IMR-90 (cell line): ENCODE results near the gene TDP2. TPM values are rescaled to one million over a fixed set of nuclear protein-coding genes. Genes with fewer than 3 reads are reported as not detected.

Experiments
- ATAC-seq: fragments of 200-7000 bp; cut with Tn5 transposase; 2 replicates; pipeline ENCODE4 v1.9.1; 2020; ENCODE audit warnings: low read depth, mild to moderate bottlenecking, moderate library complexity
- BruUV-seq: library from RNA; stranded (reverse); fragments of 400-500 nt; replicated peaks from 2 replicates; lab custom pipeline; 2021; lab: Mats Ljungman, UMichigan
- CTCF ChIA-PET: fragments of 300-600 bp; formaldehyde crosslinking; extraction: SDS; loops from one replicate; lab custom pipeline; 2021; ENCODE audit warnings: antibody characterized with exemption; lab: Yijun Ruan, JAX
- POLR2A ChIA-PET: fragments of 300-600 bp; sonication (Branson Sonifier 250); formaldehyde crosslinking; loops from one replicate; lab custom pipeline; 2022; ENCODE audit warnings: antibody characterized with exemption; ENCODE audit not compliant: unreplicated experiment; lab: Charles Lee
- DNase-seq: peaks from one replicate; pipeline ENCODE4 v3.0.0; 2013
- H2AFZ ChIP-seq: replicated peaks from 2 replicates; pipeline ENCODE3; 2013; ENCODE audit warnings: low read length, mild to moderate bottlenecking; ENCODE audit not compliant: poor library complexity
- H2AK5ac ChIP-seq: 2 replicates; pipeline ENCODE4 v1.6.1; 2013; ENCODE audit warnings: low read depth, low read length, inconsistent platforms
- H2AK9ac ChIP-seq: replicated peaks from 2 replicates; pipeline ENCODE3; 2013; ENCODE audit warnings: mild to moderate bottlenecking, low read depth, low read length, moderate library complexity; ENCODE audit not compliant: poor library complexity
- H2BK120ac ChIP-seq: 2 replicates; pipeline ENCODE4 v1.6.1; 2013; ENCODE audit warnings: low read depth, low read length, inconsistent platforms
- H2BK15ac ChIP-seq: 3 replicates; pipeline ENCODE4 v1.6.1; 2013; ENCODE audit warnings: low read depth, low read length, inconsistent platforms
- H2BK20ac ChIP-seq: 2 replicates; pipeline ENCODE4 v1.6.1; 2013; ENCODE audit warnings: low read depth, mild to moderate bottlenecking, inconsistent platforms, low read length, moderate library complexity
- H2BK5ac ChIP-seq: 2 replicates; pipeline ENCODE4 v1.6.1; 2013; ENCODE audit warnings: mild to moderate bottlenecking, low read depth, low read length, inconsistent platforms; ENCODE audit not compliant: poor library complexity, severe bottlenecking
- H3K14ac ChIP-seq: replicated peaks from 2 replicates; pipeline ENCODE4 v1.6.1; 2013; ENCODE audit warnings: low read depth, low read length, inconsistent platforms
- H3K18ac ChIP-seq: 2 replicates; pipeline ENCODE4 v1.6.1; 2013; ENCODE audit warnings: low read depth, low read length, control low read depth
- H3K23ac ChIP-seq: 2 replicates; pipeline ENCODE4 v1.6.1; 2013; ENCODE audit warnings: low read depth, low read length, inconsistent platforms
- H3K27ac ChIP-seq: 2 replicates; pipeline ENCODE4 v1.5.1; 2013; ENCODE audit warnings: mild to moderate bottlenecking, control low read depth, low read length; ENCODE audit not compliant: insufficient read depth
- H3K27me3 ChIP-seq: 2 replicates; pipeline ENCODE4 v1.6.1; 2013; ENCODE audit warnings: low read length; ENCODE audit not compliant: control insufficient read depth, insufficient read depth
- H3K36me3 ChIP-seq: 2 replicates; pipeline ENCODE4 v1.6.1; 2013; ENCODE audit warnings: low read length, mixed read lengths; ENCODE audit not compliant: control insufficient read depth, insufficient read depth
- H3K4ac ChIP-seq: 2 replicates; pipeline ENCODE4 v1.6.1; 2013; ENCODE audit warnings: low read depth, low read length, inconsistent platforms
- H3K4me1 ChIP-seq: 2 replicates; pipeline ENCODE4 v1.6.1; 2013; ENCODE audit warnings: low read length, mixed read lengths; ENCODE audit not compliant: control insufficient read depth, insufficient read depth
- H3K4me2 ChIP-seq: 2 replicates; pipeline ENCODE4 v1.6.1; 2013; ENCODE audit warnings: low read depth, mild to moderate bottlenecking, control low read depth, low read length, moderate library complexity
- H3K4me3 ChIP-seq: 2 replicates; pipeline ENCODE4 v1.5.1; 2013; ENCODE audit warnings: low read depth, mild to moderate bottlenecking, control low read depth, low read length, moderate library complexity; ENCODE audit not compliant: insufficient read depth
- H3K56ac ChIP-seq: 2 replicates; pipeline ENCODE4 v1.6.1; 2013; ENCODE audit warnings: low read length, inconsistent platforms; ENCODE audit not compliant: insufficient read depth; ENCODE audit errors: extremely low read depth
- H3K79me1 ChIP-seq, 2 experiments: 2 replicates each; pipeline ENCODE4 v1.6.1; 2013; ENCODE audit warnings: low read length in 2 of 2, inconsistent platforms in 1 of 2, low read depth in 1 of 2
- H3K9ac ChIP-seq: 2 replicates; pipeline ENCODE4 v1.6.1; 2013; ENCODE audit warnings: low read depth, low read length, control low read depth
- H3K9me1 ChIP-seq: 2 replicates; pipeline ENCODE4 v1.6.1; 2013; ENCODE audit warnings: low read length, inconsistent platforms; ENCODE audit not compliant: insufficient read depth
- H3K9me3 ChIP-seq: 2 replicates; pipeline ENCODE4 v1.6.1; 2013; ENCODE audit warnings: low read length; ENCODE audit not compliant: control insufficient read depth, insufficient read depth
- H4K20me1 ChIP-seq: 2 replicates; pipeline ENCODE4 v1.6.1; 2013; ENCODE audit warnings: low read length, inconsistent platforms; ENCODE audit not compliant: insufficient read depth
- H4K5ac ChIP-seq: 2 replicates; pipeline ENCODE4 v1.6.1; 2013; ENCODE audit warnings: mild to moderate bottlenecking, low read depth, low read length, control low read depth
- H4K8ac ChIP-seq, 2 experiments: 2 replicates each; pipeline ENCODE4 v1.6.1; 2013; ENCODE audit warnings: low read depth in 2 of 2, low read length in 2 of 2, control low read depth in 1 of 2, inconsistent platforms in 1 of 2
- H4K91ac ChIP-seq: 2 replicates; pipeline ENCODE4 v1.6.1; 2013; ENCODE audit warnings: low read depth, low read length, inconsistent platforms; ENCODE audit not compliant: insufficient read depth
- BHLHE40 ChIP-seq: fragments of 150-350 bp; IDR thresholded peaks from 2 replicates; pipeline ENCODE4 v1.6.1; 2016; ENCODE audit warnings: mild to moderate bottlenecking, low read depth, low read length
- CEBPB ChIP-seq: IDR thresholded peaks from 2 replicates; pipeline ENCODE4 v1.6.1; 2012; ENCODE audit warnings: low read depth, low read length, improper control_type of control experiment
- CHD1 ChIP-seq: IDR thresholded peaks from 2 replicates; pipeline ENCODE4 v1.6.1; 2012; ENCODE audit warnings: low read depth, low read length, improper control_type of control experiment
- CTCF ChIP-seq: conservative IDR thresholded peaks from 2 replicates; pipeline ENCODE4 v1.5.1; 2012; ENCODE audit warnings: mild to moderate bottlenecking, low read depth, low read length, improper control_type of control experiment
- FOS ChIP-seq: fragments of 150-350 bp; IDR thresholded peaks from 2 replicates; pipeline ENCODE4 v1.6.1; 2016; ENCODE audit warnings: low read depth, low read length
- MAFK ChIP-seq: IDR thresholded peaks from 2 replicates; pipeline ENCODE4 v1.6.1; 2012; ENCODE audit warnings: low read depth, low read length, improper control_type of control experiment
- MAZ ChIP-seq: IDR thresholded peaks from 2 replicates; pipeline ENCODE4 v1.6.1; 2012; ENCODE audit warnings: low read depth, mild to moderate bottlenecking, low read length, improper control_type of control experiment, moderate library complexity, borderline replicate concordance
- MXI1 ChIP-seq: IDR thresholded peaks from 2 replicates; pipeline ENCODE4 v1.6.1; 2012; ENCODE audit warnings: low read depth, mild to moderate bottlenecking, low read length, moderate library complexity, borderline replicate concordance
- NFE2L2 ChIP-seq: fragments of 150-350 bp; IDR thresholded peaks from 2 replicates; pipeline ENCODE4 v1.6.1; 2016; ENCODE audit warnings: low read depth, mild to moderate bottlenecking, low read length
- RAD21 ChIP-seq: IDR thresholded peaks from 2 replicates; pipeline ENCODE4 v1.6.1; 2012; ENCODE audit warnings: low read length, improper control_type of control experiment
- RCOR1 ChIP-seq: IDR thresholded peaks from 2 replicates; pipeline ENCODE4 v1.6.1; 2012; ENCODE audit warnings: mild to moderate bottlenecking, low read length, improper control_type of control experiment; ENCODE audit not compliant: insufficient replicate concordance
- RFX5 ChIP-seq: IDR thresholded peaks from 2 replicates; pipeline ENCODE4 v1.8.0; 2012; ENCODE audit warnings: low read depth, mild to moderate bottlenecking, low read length, moderate library complexity
- WGBS, 2 experiments: methylation state at CpG; one replicate each; pipeline versions ENCODE4 v1.1.5 to v1.1.7; 2013; ENCODE audit warnings: missing lambda C conversion rate in 2 of 2; ENCODE audit not compliant: insufficient read length in 1 of 2; ENCODE audit errors: extremely low coverage in 2 of 2; 5-methylcytosine and 5-hydroxymethylcytosine counted together
- dilution Hi-C: fragments of 300-500 bp; cut with HindIII; formaldehyde crosslinking; loops from one replicate; pipeline ENCODE4 v1.14.3; 2018; ENCODE audit warnings: low sequenced_read_pairs; ENCODE audit not compliant: unreplicated experiment
- in situ Hi-C: fragments of 300-500 bp; cut with MboI; formaldehyde crosslinking; loops from 3 replicates; pipeline ENCODE4 v1.14.3; 2019; ENCODE audit warnings: low sequenced_read_pairs, inconsistent platforms, mixed read lengths
- intact Hi-C: fragments of 100-400 bp; cut with micrococcal nuclease; formaldehyde crosslinking; loops from 2 replicates; pipeline ENCODE4 v1.10.0; 2022
- polyA plus RNA-seq, 3 experiments: library from polyadenylated mRNA; depleted of rRNA; stranded (reverse); fragments of >200 nt; gene quantifications; 2 replicates each; pipeline ENCODE4 v1.2.3, GENCODE V29; 2012; ENCODE audit warnings: low replicate concordance in 1 of 3
- total RNA-seq: library from RNA; depleted of rRNA; stranded (reverse); fragments of >200 nt; gene quantifications from 2 replicates; pipeline ENCODE4 v1.2.3, GENCODE V29; 2012
- TF ChIP-seq, protein P1 (sequence below): fragments of 150-350 bp; IDR thresholded peaks from 2 replicates; pipeline ENCODE4 v1.6.1; 2017; ENCODE audit warnings: mild to moderate bottlenecking, antibody characterized with exemption, low read length, low read depth
- TF ChIP-seq, protein P2 (sequence below): fragments of 150-350 bp; IDR thresholded peaks from 2 replicates; pipeline ENCODE4 v1.6.1; 2016; ENCODE audit warnings: low read depth, mild to moderate bottlenecking, low read length, moderate library complexity, borderline replicate concordance

Gene TDP2
- total and polyA plus RNA-seq, 2 of the 4 experiments (the other 2 are of a cell fraction): 13.6 to 22.8 TPM

DNA sequence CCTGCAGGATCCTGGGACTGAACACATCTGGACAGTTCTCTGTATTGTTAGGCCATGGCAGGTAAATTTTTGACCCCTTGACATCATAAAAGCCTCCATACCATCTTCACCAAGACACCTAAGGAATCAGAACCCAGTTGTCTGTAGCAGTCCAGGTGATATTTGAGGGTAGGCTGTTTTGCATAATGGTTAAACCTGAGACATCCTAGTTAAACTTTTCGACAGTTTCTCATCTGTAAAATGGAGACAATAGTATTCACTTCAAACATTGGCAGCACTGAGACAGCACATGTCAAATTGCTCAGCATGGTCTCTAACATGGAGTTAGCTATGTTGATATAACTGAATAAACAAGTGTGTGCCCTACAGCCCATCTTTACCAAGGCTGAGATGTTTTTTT, 27.5 kb upstream of the TDP2 start:
- no peak overlapping the region for H3K4ac ChIP-seq
- no peaks in the 10 kb centered on the region for H3K9me3 ChIP-seq
- H2AFZ ChIP-seq: no peak overlapping the region
- no peak overlapping the region for H2AK9ac ChIP-seq
- WGBS, 2 experiments: no CpG with 5 or more reads among the region's 1 CpG
- H4K8ac ChIP-seq: no peak overlapping the region
- H3K27ac ChIP-seq: no peak overlapping the region
- H2BK20ac ChIP-seq: no peak overlapping the region
- no peak overlapping the region for H3K9ac ChIP-seq
- no peak for ATAC-seq
- no peaks in the 10 kb centered on the region for H4K20me1 ChIP-seq
- in situ Hi-C loops: loop anchor here (10.0 kb wide), 1 partner anchor 259 kb away; no protein-coding TSS in a partner anchor
- H4K91ac ChIP-seq: no peak overlapping the region
- no peak overlapping the region for H3K18ac ChIP-seq
- H2BK15ac ChIP-seq: no peak overlapping the region
- H3K14ac ChIP-seq: no peak overlapping the region
- ChIA-PET POLR2A (no interaction called here), CTCF (no interaction called here)
- no peak overlapping the region for H3K4me2 ChIP-seq
- dilution Hi-C loops: no loop called here
- H3K4me1 ChIP-seq: no peaks in the 10 kb centered on the region
- H3K56ac ChIP-seq: no peak overlapping the region
- no peak overlapping the region for H4K5ac ChIP-seq
- no peak overlapping the region for H2AK5ac ChIP-seq
- H2BK5ac ChIP-seq: no peak overlapping the region
- TF ChIP-seq BHLHE40 (no peak), FOS (no peak), CTCF (no peak), RCOR1 (no peak), RAD21 (no peak), NFE2L2 (no peak), CEBPB (no peak), MAZ (no peak), MAFK (no peak), CHD1 (no peak), RFX5 (no peak), MXI1 (no peak)
- TF ChIP-seq, protein P1, sequence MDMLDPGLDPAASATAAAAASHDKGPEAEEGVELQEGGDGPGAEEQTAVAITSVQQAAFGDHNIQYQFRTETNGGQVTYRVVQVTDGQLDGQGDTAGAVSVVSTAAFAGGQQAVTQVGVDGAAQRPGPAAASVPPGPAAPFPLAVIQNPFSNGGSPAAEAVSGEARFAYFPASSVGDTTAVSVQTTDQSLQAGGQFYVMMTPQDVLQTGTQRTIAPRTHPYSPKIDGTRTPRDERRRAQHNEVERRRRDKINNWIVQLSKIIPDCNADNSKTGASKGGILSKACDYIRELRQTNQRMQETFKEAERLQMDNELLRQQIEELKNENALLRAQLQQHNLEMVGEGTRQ: no peak
- TF ChIP-seq, protein P2, sequence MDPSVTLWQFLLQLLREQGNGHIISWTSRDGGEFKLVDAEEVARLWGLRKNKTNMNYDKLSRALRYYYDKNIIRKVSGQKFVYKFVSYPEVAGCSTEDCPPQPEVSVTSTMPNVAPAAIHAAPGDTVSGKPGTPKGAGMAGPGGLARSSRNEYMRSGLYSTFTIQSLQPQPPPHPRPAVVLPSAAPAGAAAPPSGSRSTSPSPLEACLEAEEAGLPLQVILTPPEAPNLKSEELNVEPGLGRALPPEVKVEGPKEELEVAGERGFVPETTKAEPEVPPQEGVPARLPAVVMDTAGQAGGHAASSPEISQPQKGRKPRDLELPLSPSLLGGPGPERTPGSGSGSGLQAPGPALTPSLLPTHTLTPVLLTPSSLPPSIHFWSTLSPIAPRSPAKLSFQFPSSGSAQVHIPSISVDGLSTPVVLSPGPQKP: no peak
- intact Hi-C loops: loop anchor here (2.0 to 10.0 kb wide), 2 partner anchors 169 to 409 kb away; no protein-coding TSS in a partner anchor
- no peaks in the 10 kb centered on the region for H3K9me1 ChIP-seq
- DNase-seq: no peak
- H3K27me3 ChIP-seq: no peaks in the 10 kb centered on the region
- no peaks in the 10 kb centered on the region for H3K79me1 ChIP-seq
- BruUV-seq: no TSS peak
- H3K23ac ChIP-seq: no peak overlapping the region
- H3K4me3 ChIP-seq: no peak overlapping the region
- H2BK120ac ChIP-seq: no peak overlapping the region
- H3K36me3 ChIP-seq: peaks cover 2% of the 10 kb centered on the region; the same call in 1 of the 2 replicates
